A549 (cell line): ENCODE results near the gene DSTN.

ENCODE experiments used
- EP300 ChIP-seq, 2 experiments: fragments of >200 bp; sonication (Bioruptor Twin); formaldehyde crosslinking; IDR thresholded peaks; 2 replicates in 1 of 2; 3 replicates in 1 of 2; pipeline ENCODE4 v1.6.1; 2016 to 2017
- NR3C1 ChIP-seq: fragments of >200 bp; sonication (Bioruptor Twin); formaldehyde crosslinking; IDR thresholded peaks from 3 replicates; pipeline ENCODE4 v1.6.1; 2017
- RNF2 ChIP-seq: fragments of 200-600 bp; sonication (generic); IDR thresholded peaks from 2 replicates; pipeline ENCODE4 v1.6.1; 2016; ENCODE audit warnings: low read depth, mild to moderate bottlenecking, antibody characterized with exemption, moderate library complexity, borderline replicate concordance

GRCh38 chr20:17536944-17537444, 32.9 kb upstream of the DSTN start:
- TF ChIP-seq EP300 (IDR thresholded peaks at IDR 0.05), result no peak
- no peak for TF ChIP-seq RNF2
- TF ChIP-seq NR3C1, result no peak
